Tibial nerve (tissue), 3 donors: ENCODE measurements around the gene ATP2A1.

ENCODE experiments used
- CTCF ChIP-seq, 5 experiments: fragments of 200-600 bp in 3 of 5; fragments of 450-650 bp in 2 of 5; sonication (generic) in 3 of 5; IDR thresholded peaks; one replicate each; pipeline ENCODE4 v1.5.1; 2016 to 2019; ENCODE audit warnings: antibody characterized with exemption in 5 of 5, mild to moderate bottlenecking in 3 of 5, moderate library complexity in 2 of 5
- POLR2A ChIP-seq, 2 donors: fragments of 450-650 bp; IDR thresholded peaks; one replicate each; pipeline ENCODE4 v1.6.1; 2017; ENCODE audit warnings: antibody characterized with exemption in 2 of 2, mild to moderate bottlenecking in 2 of 2, moderate library complexity in 2 of 2

- TF ChIP-seq CTCF (IDR thresholded peaks at IDR 0.05) = no peak
- no peak for TF ChIP-seq POLR2A (IDR thresholded peaks at IDR 0.05)
Observed at GRCh38 chr16:28933171-28933570, 54.9 kb downstream of the ATP2A1 start.
